Measurements from ENCODE around the gene BMF. TPM values are rescaled to one million over a fixed set of nuclear protein-coding genes. Genes with fewer than 3 reads are reported as not detected.
"Not testable (repeated sequence)": the region's sequence is repeated elsewhere in the genome, so short reads cannot be mapped to it uniquely, and the experiment has no call there.

The BMF gene
- total RNA-seq (2014; rRNA removed; shearing (Covaris generic)) = 11.6 and 15.4 TPM in 2 replicates

GRCh38 chr15:40108855-40109735 lies at the start of gene BMF:
TSS of gene BMF (minus strand) at chr15:40108879. CDS start at chr15:40106086, 2,793 bp downstream.
- DNase-seq (ENCODE audit: low spot score) = peak; percentile 100

GRCh38 chr15:40157778-40158447 lies 49.2 kb upstream of the BMF start:
- no peak for DNase-seq (ENCODE audit: low spot score)

GRCh38 chr15:40155270-40155910 lies 46.7 kb upstream of the BMF start:
- peak; percentile 93 for DNase-seq (ENCODE audit: low spot score)

- not testable (repeated sequence) for DNase-seq (ENCODE audit: low spot score)
These were observed 46.1 kb upstream of the BMF start for GRCh38 chr15:40154821-40155220.

- no peak for DNase-seq (ENCODE audit: low spot score)
These were observed 43.3 kb upstream of the BMF start for GRCh38 chr15:40151991-40152390.

- no peak for DNase-seq (ENCODE audit: low spot score)
These were observed 42.8 kb upstream of the BMF start for GRCh38 chr15:40151499-40151898.

- peak; percentile 93 for DNase-seq (ENCODE audit: low spot score)
These were observed 41.7 kb upstream of the BMF start for GRCh38 chr15:40150163-40150925.

- no peak for DNase-seq (ENCODE audit: low spot score)
These were observed 40.7 kb upstream of the BMF start for GRCh38 chr15:40149339-40149738.

- peak; percentile 61 for DNase-seq (ENCODE audit: low spot score)
These were observed 37.4 kb upstream of the BMF start for GRCh38 chr15:40146037-40146436.

GRCh38 chr15:40142428-40142827 lies 33.7 kb upstream of the BMF start:
- DNase-seq (ENCODE audit: low spot score) = no peak

GRCh38 chr15:40138201-40138570 lies 29.5 kb upstream of the BMF start:
- not testable (repeated sequence) for DNase-seq (ENCODE audit: low spot score)

GRCh38 chr15:40137303-40138200 lies 28.9 kb upstream of the BMF start:
- no peak for DNase-seq (ENCODE audit: low spot score)

- DNase-seq (ENCODE audit: low spot score) = no peak
These were observed 28.0 kb upstream of the BMF start for GRCh38 chr15:40136470-40137302.

GRCh38 chr15:40135846-40136450 lies 27.3 kb upstream of the BMF start:
- DNase-seq (ENCODE audit: low spot score) = not testable (repeated sequence)

- no peak for DNase-seq (ENCODE audit: low spot score)
These were observed 26.2 kb upstream of the BMF start for GRCh38 chr15:40134885-40135284.

GRCh38 chr15:40133544-40133943 lies 24.9 kb upstream of the BMF start:
- no peak for DNase-seq (ENCODE audit: low spot score)

GRCh38 chr15:40130799-40131502 lies 22.3 kb upstream of the BMF start:
- DNase-seq (ENCODE audit: low spot score) = no peak

GRCh38 chr15:40130118-40130517 lies 21.4 kb upstream of the BMF start:
- no peak for DNase-seq (ENCODE audit: low spot score)

Data from HT-29 (cell line).